Lower leg skin (tissue), 3 donors: Measurements from ENCODE around the gene ZFPM1.

Source experiments
- POLR2A ChIP-seq, 2 donors: fragments of 450-650 bp; IDR thresholded peaks; one replicate each; pipeline ENCODE4 v1.6.1; 2016 to 2017; ENCODE audit warnings: antibody characterized with exemption in 2 of 2, mild to moderate bottlenecking in 1 of 2, moderate library complexity in 1 of 2
- TF ChIP-seq, protein P1 (sequence below), 3 donors: fragments of 450-650 bp; IDR thresholded peaks; one replicate each; pipeline ENCODE4 v1.5.1; 2016; ENCODE audit warnings: antibody characterized with exemption in 3 of 3, mild to moderate bottlenecking in 3 of 3, moderate library complexity in 2 of 3

DNA sequence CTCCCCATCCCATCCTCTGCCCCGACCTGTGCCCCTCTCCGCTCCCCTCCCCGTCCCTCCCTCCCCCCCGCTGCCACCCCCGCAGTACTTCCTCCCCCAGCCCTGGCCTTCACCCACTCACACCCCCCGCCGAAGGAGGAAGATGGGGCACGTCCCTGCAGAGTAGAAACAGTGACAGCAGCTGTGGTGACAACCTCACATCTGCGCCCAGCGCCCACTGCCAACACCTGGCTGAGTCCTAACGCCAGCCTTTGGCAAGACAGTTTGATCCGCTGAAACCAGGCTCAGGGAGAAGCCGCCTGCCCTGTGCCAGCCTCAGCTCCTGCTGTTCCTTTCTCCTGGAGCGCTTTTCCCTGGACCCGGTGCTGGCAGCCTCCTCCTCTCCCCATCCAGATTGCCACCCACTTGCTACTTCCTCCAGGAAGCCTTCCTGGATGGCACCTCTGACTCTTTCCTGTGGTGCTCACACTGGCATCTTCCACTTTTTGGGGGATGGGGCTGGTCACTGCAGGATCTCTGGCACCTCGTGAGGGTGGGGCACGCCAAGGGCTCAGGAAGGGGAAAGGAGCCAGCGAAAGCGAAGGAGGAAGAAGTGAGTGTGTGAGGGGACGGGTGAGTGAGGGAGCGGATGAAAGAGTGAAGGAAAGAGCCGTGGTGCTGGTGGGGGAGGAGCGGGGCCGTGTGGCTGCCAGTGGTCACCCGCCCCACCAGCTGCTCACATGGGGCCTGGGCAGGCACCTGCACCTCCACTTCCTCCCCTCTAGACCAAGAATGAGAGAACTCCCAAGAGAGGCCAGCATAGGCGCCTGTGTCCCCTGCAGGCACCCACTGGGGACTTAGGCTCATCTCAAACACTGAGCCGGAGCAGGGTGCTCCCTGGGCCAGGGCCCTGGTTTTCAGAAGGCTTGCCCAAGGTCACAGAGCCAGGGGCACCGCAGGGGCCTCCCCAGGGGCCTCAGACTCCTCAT, 27.0 kb downstream of the ZFPM1 start:
- TF ChIP-seq POLR2A (IDR thresholded peaks at IDR 0.05) = no peak
- TF ChIP-seq, protein P1, sequence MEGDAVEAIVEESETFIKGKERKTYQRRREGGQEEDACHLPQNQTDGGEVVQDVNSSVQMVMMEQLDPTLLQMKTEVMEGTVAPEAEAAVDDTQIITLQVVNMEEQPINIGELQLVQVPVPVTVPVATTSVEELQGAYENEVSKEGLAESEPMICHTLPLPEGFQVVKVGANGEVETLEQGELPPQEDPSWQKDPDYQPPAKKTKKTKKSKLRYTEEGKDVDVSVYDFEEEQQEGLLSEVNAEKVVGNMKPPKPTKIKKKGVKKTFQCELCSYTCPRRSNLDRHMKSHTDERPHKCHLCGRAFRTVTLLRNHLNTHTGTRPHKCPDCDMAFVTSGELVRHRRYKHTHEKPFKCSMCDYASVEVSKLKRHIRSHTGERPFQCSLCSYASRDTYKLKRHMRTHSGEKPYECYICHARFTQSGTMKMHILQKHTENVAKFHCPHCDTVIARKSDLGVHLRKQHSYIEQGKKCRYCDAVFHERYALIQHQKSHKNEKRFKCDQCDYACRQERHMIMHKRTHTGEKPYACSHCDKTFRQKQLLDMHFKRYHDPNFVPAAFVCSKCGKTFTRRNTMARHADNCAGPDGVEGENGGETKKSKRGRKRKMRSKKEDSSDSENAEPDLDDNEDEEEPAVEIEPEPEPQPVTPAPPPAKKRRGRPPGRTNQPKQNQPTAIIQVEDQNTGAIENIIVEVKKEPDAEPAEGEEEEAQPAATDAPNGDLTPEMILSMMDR (IDR thresholded peaks at IDR 0.05) = no peak
